ENCODE measurements around the gene EFCAB12. TPM values are rescaled to one million over a fixed set of nuclear protein-coding genes. Genes with fewer than 3 reads are reported as not detected.

EFCAB12 gene
- total RNA-seq, 2 donors from 2014 or later, result 6.2 to 13.7 TPM

GRCh38 chr3:129467932-129468331, 39.5 kb upstream of the EFCAB12 start:
- DNase-seq (ENCODE audit: low spot score), result no peak
- no peak overlapping the region for H3K4me3 ChIP-seq
- TF ChIP-seq CTCF (IDR thresholded peaks at IDR 0.05) (no peak), POLR2AphosphoS5 (IDR thresholded peaks at IDR 0.05) (no peak), POLR2A (IDR thresholded peaks at IDR 0.05) (no peak)
- no peaks in the 10 kb centered on the region for H3K36me3 ChIP-seq
- no peaks in the 10 kb centered on the region for H3K4me1 ChIP-seq (replicated peaks)
- no peaks in the 10 kb centered on the region for H3K9me3 ChIP-seq
- H3K27me3 ChIP-seq (replicated peaks; ENCODE audit: insufficient read depth), result no peaks in the 10 kb centered on the region
- intact Hi-C loops (cut with DNase I), result no loop called here
- WGBS, result 60% methylated on average over 1 of the region's 1 CpG
- no peak overlapping the region for H3K27ac ChIP-seq

- DNase-seq (ENCODE audit: low spot score), result no peak
- H3K36me3 ChIP-seq, result peaks cover 0 to 8% of the 10 kb centered on the region in 2 donors
- no peaks in the 10 kb centered on the region for H3K9me3 ChIP-seq
- H3K27me3 ChIP-seq (replicated peaks; ENCODE audit: insufficient read depth), result no peaks in the 10 kb centered on the region
- H3K4me3 ChIP-seq, result no peak overlapping the region
- WGBS, result 91% methylated on average over 4 of the region's 4 CpGs
- no peak overlapping the region for H3K27ac ChIP-seq
- TF ChIP-seq CTCF (IDR thresholded peaks at IDR 0.05), result no peak
- no peak for TF ChIP-seq POLR2A (IDR thresholded peaks at IDR 0.05)
- no peak for TF ChIP-seq POLR2AphosphoS5 (IDR thresholded peaks at IDR 0.05)
- intact Hi-C loops (cut with DNase I), result no loop called here
- H3K4me1 ChIP-seq (replicated peaks), result no peaks in the 10 kb centered on the region
These were observed 35.3 kb upstream of the EFCAB12 start for GRCh38 chr3:129463716-129464115.

- H3K27ac ChIP-seq, result no peak overlapping the region
- no peaks in the 10 kb centered on the region for H3K27me3 ChIP-seq (replicated peaks; ENCODE audit: insufficient read depth)
- WGBS, result 93% methylated on average over 3 of the region's 3 CpGs
- intact Hi-C loops (cut with DNase I), result no loop called here
- no peak for DNase-seq (ENCODE audit: low spot score)
- H3K36me3 ChIP-seq, result peaks cover 0 to 8% of the 10 kb centered on the region in 2 donors
- no peak overlapping the region for H3K4me3 ChIP-seq
- TF ChIP-seq POLR2AphosphoS5 (IDR thresholded peaks at IDR 0.05) (no peak), CTCF (IDR thresholded peaks at IDR 0.05) (no peak), POLR2A (IDR thresholded peaks at IDR 0.05) (no peak)
- no peaks in the 10 kb centered on the region for H3K9me3 ChIP-seq
- no peaks in the 10 kb centered on the region for H3K4me1 ChIP-seq (replicated peaks)
These were observed 34.7 kb upstream of the EFCAB12 start for GRCh38 chr3:129463094-129463493.

GRCh38 chr3:129462361-129462968, 34.0 kb upstream of the EFCAB12 start:
- Histone ChIP-seq H3K27ac (no peak overlapping the region), H3K36me3 (peaks cover 0 to 8% of the 10 kb centered on the region in 2 donors), H3K27me3 (replicated peaks; ENCODE audit: insufficient read depth) (no peaks in the 10 kb centered on the region), H3K9me3 (no peaks in the 10 kb centered on the region), H3K4me1 (replicated peaks) (no peaks in the 10 kb centered on the region), H3K4me3 (no peak overlapping the region)
- DNase-seq (ENCODE audit: low spot score), result no peak
- 85% methylated on average over 3 of the region's 3 CpGs for WGBS
- intact Hi-C loops (cut with DNase I), result no loop called here
- no peak for TF ChIP-seq POLR2AphosphoS5 (IDR thresholded peaks at IDR 0.05)
- no peak for TF ChIP-seq CTCF (IDR thresholded peaks at IDR 0.05)
- no peak for TF ChIP-seq POLR2A (IDR thresholded peaks at IDR 0.05)

- Histone ChIP-seq H3K9me3 (no peaks in the 10 kb centered on the region), H3K4me1 (replicated peaks) (no peaks in the 10 kb centered on the region), H3K4me3 (no peak overlapping the region), H3K36me3 (peaks cover 0 to 8% of the 10 kb centered on the region in 2 donors), H3K27me3 (replicated peaks; ENCODE audit: insufficient read depth) (no peaks in the 10 kb centered on the region), H3K27ac (no peak overlapping the region)
- WGBS, result 93% methylated on average over 6 of the region's 6 CpGs
- intact Hi-C loops (cut with DNase I), result no loop called here
- DNase-seq (ENCODE audit: low spot score), result no peak
- TF ChIP-seq CTCF (IDR thresholded peaks at IDR 0.05) (no peak), POLR2AphosphoS5 (IDR thresholded peaks at IDR 0.05) (no peak), POLR2A (IDR thresholded peaks at IDR 0.05) (no peak)
These were observed 33.2 kb upstream of the EFCAB12 start for GRCh38 chr3:129461461-129462146.
